ENCODE measurements around the gene KCNJ6. TPM values are rescaled to one million over a fixed set of nuclear protein-coding genes. Genes with fewer than 3 reads are reported as not detected.

The KCNJ6 gene
- total and polyA plus RNA-seq, 9 of the 15 experiments (the other 6 are each of a cell fraction or from before 2014, with no cell fraction given) = 0.06 to 0.21 (median 0.13) TPM; not detected in 1

DNA sequence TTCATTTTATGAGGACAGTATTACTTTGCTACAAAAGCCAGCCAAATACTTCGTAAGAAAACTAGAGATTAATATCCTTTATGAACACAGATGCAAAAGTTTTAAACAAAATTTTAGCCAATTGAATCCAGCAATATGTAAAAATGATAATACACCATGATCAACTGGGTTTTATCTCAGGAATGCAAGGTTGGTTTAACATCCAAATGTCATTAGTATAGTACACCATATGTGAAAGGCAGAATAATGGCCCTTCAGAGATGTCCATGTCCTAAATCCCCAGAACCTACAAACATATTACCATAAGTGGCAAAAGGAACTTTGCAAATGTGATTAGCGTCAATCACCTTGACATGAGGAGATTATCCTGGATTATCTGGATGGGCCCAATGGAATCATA, 16.7 kb upstream of the KCNJ6 start:
- Histone ChIP-seq H3K27me3 (ENCODE audit: control insufficient read depth in 2 of 2, insufficient read depth in 2 of 2, low read length in 2 of 2) (no peaks in the 10 kb centered on the region), H3K79me2 (ENCODE audit: control insufficient read depth, insufficient read depth, low read length) (no peaks in the 10 kb centered on the region), H3K9me3 (replicated peaks; ENCODE audit: control insufficient read depth, insufficient read depth, low read depth, low read length) (0 out of 2 replicates have a peak, but pooled peaks cover 2% of the 10 kb centered on the region), H3K4me3 (no peak overlapping the region), H3K27ac (ENCODE audit: extremely low read depth, low read depth, low read length) (no peak overlapping the region), H3K36me3 (ENCODE audit: control insufficient read depth, insufficient read depth, low read length) (no peaks in the 10 kb centered on the region), H3K9me1 (ENCODE audit: control insufficient read depth, insufficient read depth, low read length) (no peaks in the 10 kb centered on the region), H2AFZ (ENCODE audit: low read depth, low read length) (no peak overlapping the region), H3K4me1 (replicated peaks in 1 of 2; ENCODE audit: control insufficient read depth in 2 of 2, insufficient read depth in 2 of 2, low read length in 2 of 2) (no peaks in the 10 kb centered on the region), H4K20me1 (replicated peaks; ENCODE audit: control insufficient read depth, insufficient read depth, low read length) (no peaks in the 10 kb centered on the region), H3K9ac (ENCODE audit: insufficient read depth in 1 of 2, low read depth in 2 of 2, low read length in 2 of 2) (no peak overlapping the region), H3K4me2 (ENCODE audit: insufficient read depth, low read length) (no peak overlapping the region)
- in situ Hi-C loops (cut with MboI) (no loop called here), intact Hi-C loops (cut with micrococcal nuclease) (no loop called here)
- 2% methylated on average over 2 of the region's 2 CpGs for WGBS (ENCODE audit: insufficient coverage, low coverage, missing lambda C conversion rate)
- ChIA-PET CTCF (ENCODE audit: low intra/inter-chr PET ratio) (no interaction called here), POLR2A (no interaction called here)
- DNase-seq (ENCODE audit: extremely low read depth in 1 of 4, low spot score in 3 of 4) (no peak), ATAC-seq (no peak), FAIRE-seq (no peak)
- no TSS peak for BruUV-seq (replicated peaks)
- TF ChIP-seq CBX5 (IDR thresholded peaks at IDR 0.05; ENCODE audit: borderline replicate concordance, low read depth) (0 out of 2 replicates have a peak, but pooled peaks have one; percentile 8), XRCC4 (IDR thresholded peaks at IDR 0.05; ENCODE audit: extremely low read depth, insufficient read depth, insufficient read length) (no peak), ZNF197 (CRISPR knock-in tag; IDR thresholded peaks at IDR 0.05; ENCODE audit: low read depth) (no peak), HDAC3 (IDR thresholded peaks at IDR 0.05; ENCODE audit: borderline replicate concordance, partially characterized antibody) (no peak), ZNF324 (CRISPR knock-in tag; IDR thresholded peaks at IDR 0.05) (peak; percentile 93)

DNA sequence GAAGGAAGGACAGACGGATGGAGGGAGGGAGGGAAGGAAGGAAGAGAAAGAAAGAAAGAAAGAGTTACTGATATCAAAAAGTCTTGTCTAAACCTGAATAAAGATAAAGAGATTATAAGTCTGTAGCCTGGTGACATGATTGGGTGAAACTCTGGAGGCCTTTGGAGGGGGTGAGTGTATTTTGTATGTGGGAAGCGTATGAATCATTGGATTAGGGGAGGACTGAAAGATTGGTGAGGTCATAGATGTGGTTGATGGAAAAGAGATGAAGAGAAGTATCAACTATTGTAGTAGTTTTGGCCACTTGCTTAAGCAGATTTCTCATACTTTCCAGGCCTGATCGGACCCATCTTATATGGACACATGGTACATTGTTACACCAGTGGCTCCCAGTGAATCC, 11.5 kb upstream of the KCNJ6 start:
- Histone ChIP-seq H3K9me1 (ENCODE audit: control insufficient read depth, insufficient read depth, low read length) (no peaks in the 10 kb centered on the region), H3K4me3 (no peak overlapping the region), H3K9ac (ENCODE audit: insufficient read depth in 1 of 2, low read depth in 2 of 2, low read length in 2 of 2) (no peak overlapping the region), H2AFZ (ENCODE audit: low read depth, low read length) (no peak overlapping the region), H3K27me3 (ENCODE audit: control insufficient read depth in 2 of 2, insufficient read depth in 2 of 2, low read length in 2 of 2) (no peaks in the 10 kb centered on the region), H3K4me2 (ENCODE audit: insufficient read depth, low read length) (no peak overlapping the region), H3K79me2 (ENCODE audit: control insufficient read depth, insufficient read depth, low read length) (no peaks in the 10 kb centered on the region), H3K27ac (ENCODE audit: extremely low read depth, low read depth, low read length) (no peak overlapping the region), H3K9me3 (replicated peaks; ENCODE audit: control insufficient read depth, insufficient read depth, low read depth, low read length) (no peaks in the 10 kb centered on the region), H4K20me1 (replicated peaks; ENCODE audit: control insufficient read depth, insufficient read depth, low read length) (no peaks in the 10 kb centered on the region), H3K4me1 (replicated peaks in 1 of 2; ENCODE audit: control insufficient read depth in 2 of 2, insufficient read depth in 2 of 2, low read length in 2 of 2) (no peaks in the 10 kb centered on the region), H3K36me3 (ENCODE audit: control insufficient read depth, insufficient read depth, low read length) (no peaks in the 10 kb centered on the region)
- BruUV-seq (replicated peaks) = no TSS peak
- no peak for DNase-seq (ENCODE audit: extremely low read depth in 1 of 4, low spot score in 3 of 4)
- in situ Hi-C loops (cut with MboI) (no loop called here), intact Hi-C loops (cut with micrococcal nuclease) (no loop called here)
- ChIA-PET POLR2A (no interaction called here), CTCF (ENCODE audit: low intra/inter-chr PET ratio) (no interaction called here)
- no peak for ATAC-seq
- no peak for FAIRE-seq
- WGBS (ENCODE audit: insufficient coverage, low coverage, missing lambda C conversion rate) = 0% methylated on average over 3 of the region's 3 CpGs
- no peak for TF ChIP-seq ZSCAN32 (CRISPR knock-in tag; IDR thresholded peaks at IDR 0.05)
- no peak for TF ChIP-seq NRF1 (conservative IDR thresholded peaks at IDR 0.05 in 1 of 2, IDR thresholded peaks at IDR 0.05 in 1 of 2)
- TF ChIP-seq JUN (IDR thresholded peaks at IDR 0.05; ENCODE audit: borderline replicate concordance, low read depth, low read length) = no peak
- TF ChIP-seq JUN (CRISPR knock-in tag; IDR thresholded peaks at IDR 0.05; ENCODE audit: borderline replicate concordance) = no peak
- TF ChIP-seq, protein P1, sequence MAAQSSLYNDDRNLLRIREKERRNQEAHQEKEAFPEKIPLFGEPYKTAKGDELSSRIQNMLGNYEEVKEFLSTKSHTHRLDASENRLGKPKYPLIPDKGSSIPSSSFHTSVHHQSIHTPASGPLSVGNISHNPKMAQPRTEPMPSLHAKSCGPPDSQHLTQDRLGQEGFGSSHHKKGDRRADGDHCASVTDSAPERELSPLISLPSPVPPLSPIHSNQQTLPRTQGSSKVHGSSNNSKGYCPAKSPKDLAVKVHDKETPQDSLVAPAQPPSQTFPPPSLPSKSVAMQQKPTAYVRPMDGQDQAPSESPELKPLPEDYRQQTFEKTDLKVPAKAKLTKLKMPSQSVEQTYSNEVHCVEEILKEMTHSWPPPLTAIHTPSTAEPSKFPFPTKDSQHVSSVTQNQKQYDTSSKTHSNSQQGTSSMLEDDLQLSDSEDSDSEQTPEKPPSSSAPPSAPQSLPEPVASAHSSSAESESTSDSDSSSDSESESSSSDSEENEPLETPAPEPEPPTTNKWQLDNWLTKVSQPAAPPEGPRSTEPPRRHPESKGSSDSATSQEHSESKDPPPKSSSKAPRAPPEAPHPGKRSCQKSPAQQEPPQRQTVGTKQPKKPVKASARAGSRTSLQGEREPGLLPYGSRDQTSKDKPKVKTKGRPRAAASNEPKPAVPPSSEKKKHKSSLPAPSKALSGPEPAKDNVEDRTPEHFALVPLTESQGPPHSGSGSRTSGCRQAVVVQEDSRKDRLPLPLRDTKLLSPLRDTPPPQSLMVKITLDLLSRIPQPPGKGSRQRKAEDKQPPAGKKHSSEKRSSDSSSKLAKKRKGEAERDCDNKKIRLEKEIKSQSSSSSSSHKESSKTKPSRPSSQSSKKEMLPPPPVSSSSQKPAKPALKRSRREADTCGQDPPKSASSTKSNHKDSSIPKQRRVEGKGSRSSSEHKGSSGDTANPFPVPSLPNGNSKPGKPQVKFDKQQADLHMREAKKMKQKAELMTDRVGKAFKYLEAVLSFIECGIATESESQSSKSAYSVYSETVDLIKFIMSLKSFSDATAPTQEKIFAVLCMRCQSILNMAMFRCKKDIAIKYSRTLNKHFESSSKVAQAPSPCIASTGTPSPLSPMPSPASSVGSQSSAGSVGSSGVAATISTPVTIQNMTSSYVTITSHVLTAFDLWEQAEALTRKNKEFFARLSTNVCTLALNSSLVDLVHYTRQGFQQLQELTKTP (IDR thresholded peaks at IDR 0.05; ENCODE audit: low read depth in 1 of 2, partially characterized antibody in 2 of 2) = no peak
- no peak for TF ChIP-seq MEF2A (IDR thresholded peaks at IDR 0.05; ENCODE audit: control insufficient read depth, low read depth, low read length)
- TF ChIP-seq JUNB (CRISPR knock-in tag; conservative IDR thresholded peaks at IDR 0.05) = no peak
- TF ChIP-seq ZNF232 (CRISPR knock-in tag; IDR thresholded peaks at IDR 0.05) = no peak
- no peak for TF ChIP-seq HEY1 (CRISPR knock-in tag; IDR thresholded peaks at IDR 0.05; ENCODE audit: borderline replicate concordance)

Data from K562 (cell line).